HepG2 (cell line): ENCODE measurements around the gene C1QTNF6. TPM values are rescaled to one million over a fixed set of nuclear protein-coding genes. Genes with fewer than 3 reads are reported as not detected.

ENCODE experiments used
- ATAC-seq: fragments of 200-7000 bp; cut with Tn5 transposase; 3 replicates; pipeline ENCODE4 v1.9.1; 2020; ENCODE audit warnings: mild to moderate bottlenecking, moderate library complexity
- BruUV-seq: library from RNA; stranded (reverse); fragments of 400-500 nt; replicated peaks from 2 replicates; lab custom pipeline; 2021; lab: Mats Ljungman, UMichigan
- CTCF ChIA-PET: fragments of 300-600 bp; formaldehyde crosslinking; extraction: SDS; loops from one replicate; lab custom pipeline; 2021; ENCODE audit warnings: low total read pairs, inconsistent platforms, low intra/inter-chr PET ratio; lab: Yijun Ruan, JAX
- POLR2A ChIA-PET: fragments of 350-600 bp; sonication (Branson Sonifier 250); formaldehyde crosslinking; loops from one replicate; lab custom pipeline; 2020; ENCODE audit warnings: antibody characterized with exemption, inconsistent platforms; lab: Yijun Ruan, JAX
- DNase-seq: peaks from one replicate; pipeline ENCODE4 v3.0.0-alpha.2; 2015; ENCODE audit warnings: low spot score
- FAIRE-seq: peaks from 3 replicates; lab custom pipeline; 2011; peaks lifted over from hg19 to GRCh38; lab: Jason Lieb, UNC
- H2AFZ ChIP-seq: one replicate; pipeline ENCODE4 v1.6.1; 2011; ENCODE audit warnings: low read length, inconsistent platforms
- H3K27ac ChIP-seq: fragments of 300-600 bp; 3 replicates; pipeline ENCODE4 v1.8.0; 2011; ENCODE audit warnings: mixed run types, mild to moderate bottlenecking, mixed read lengths, low read length, inconsistent platforms; ENCODE audit not compliant: insufficient read depth; ENCODE audit errors: extremely low read length
- H3K27me3 ChIP-seq, 2 experiments: fragments of 200-600 bp in 1 of 2; 2 replicates in 1 of 2; 3 replicates in 1 of 2; pipeline versions ENCODE4 v1.6.0 to v1.8.0; 2011; ENCODE audit warnings: low read length in 2 of 2, mild to moderate bottlenecking in 2 of 2, moderate library complexity in 2 of 2, inconsistent platforms in 1 of 2; ENCODE audit not compliant: insufficient read depth in 2 of 2, control insufficient read depth in 1 of 2
- H3K36me3 ChIP-seq, 2 experiments: fragments of 200-600 bp in 1 of 2; replicated peaks in 1 of 2; 2 replicates in 1 of 2; 3 replicates in 1 of 2; pipeline versions ENCODE4 v1.5.1 to v1.8.0; 2011; ENCODE audit warnings: low read length in 2 of 2, inconsistent platforms in 1 of 2; ENCODE audit not compliant: insufficient read depth in 2 of 2, control insufficient read depth in 1 of 2
- H3K4me1 ChIP-seq: 2 replicates; pipeline ENCODE4 v1.5.1; 2012; ENCODE audit warnings: low read length, inconsistent platforms; ENCODE audit not compliant: insufficient read depth
- H3K4me2 ChIP-seq: 2 replicates; pipeline ENCODE4 v1.6.0; 2011; ENCODE audit warnings: low read depth, low read length, inconsistent platforms
- H3K4me3 ChIP-seq, 3 experiments: fragments of 200-600 bp in 1 of 3; sonication (generic), shearing (Covaris generic) in 1 of 3; replicated peaks in 1 of 3; 2 replicates each; pipeline ENCODE4 v1.5.1; 2011 to 2016; ENCODE audit warnings: low read length in 3 of 3, inconsistent platforms in 2 of 3, low read depth in 2 of 3, mild to moderate bottlenecking in 2 of 3, control low read depth in 1 of 3, mixed read lengths in 1 of 3; ENCODE audit not compliant: insufficient read depth in 1 of 3
- H3K79me2 ChIP-seq: one replicate; pipeline ENCODE4 v1.6.1; 2011; ENCODE audit warnings: low read length, inconsistent platforms; ENCODE audit not compliant: insufficient read depth
- H3K9ac ChIP-seq: 2 replicates; pipeline ENCODE4 v1.6.0; 2011; ENCODE audit warnings: mild to moderate bottlenecking, low read depth, low read length, inconsistent platforms; ENCODE audit not compliant: insufficient read depth
- H3K9me3 ChIP-seq: 2 replicates; pipeline ENCODE4 v1.5.1; 2012; ENCODE audit warnings: mild to moderate bottlenecking, low read length
- H4K20me1 ChIP-seq: 2 replicates; pipeline ENCODE4 v1.6.0; 2011; ENCODE audit warnings: inconsistent platforms, mild to moderate bottlenecking, low read length, moderate library complexity; ENCODE audit not compliant: insufficient read depth
- CEBPG ChIP-seq: IDR thresholded peaks from 2 replicates; pipeline ENCODE4 v1.6.1; 2016
- CHCHD3 ChIP-seq: sonication (generic); formaldehyde crosslinking; IDR thresholded peaks from 2 replicates; pipeline ENCODE4 v1.8.0; 2022; ENCODE audit warnings: mild to moderate bottlenecking, missing genetic modification reagents, moderate library complexity
- LCORL ChIP-seq, 2 experiments: fragments of 450-650 bp in 1 of 2; sonication (generic) in 1 of 2; formaldehyde crosslinking in 1 of 2; IDR thresholded peaks; 2 replicates each; pipeline versions ENCODE4 v1.5.0 to v1.6.1; 2017 to 2020; ENCODE audit warnings: antibody characterized with exemption in 1 of 2, missing genetic modification reagents in 1 of 2
- MAFG ChIP-seq: sonication (generic); formaldehyde crosslinking; IDR thresholded peaks from 2 replicates; pipeline ENCODE4 v1.5.1; 2020; ENCODE audit warnings: mild to moderate bottlenecking, missing genetic modification reagents
- MBD4 ChIP-seq: IDR thresholded peaks from 2 replicates; pipeline ENCODE4 v1.6.1; 2012; ENCODE audit warnings: low read length, inconsistent platforms, borderline replicate concordance
- TAF1 ChIP-seq: sonication (generic); formaldehyde crosslinking; IDR thresholded peaks from 2 replicates; pipeline ENCODE4 v1.4.0; 2020; ENCODE audit warnings: missing genetic modification reagents
- ZNF816 ChIP-seq: sonication (generic); formaldehyde crosslinking; IDR thresholded peaks from 2 replicates; pipeline ENCODE4 v1.8.0; 2022; ENCODE audit warnings: missing genetic modification reagents, mild to moderate bottlenecking, borderline replicate concordance
- ZNF878 ChIP-seq: sonication (generic); formaldehyde crosslinking; IDR thresholded peaks from 2 replicates; pipeline ENCODE4 v1.8.1; 2023; ENCODE audit warnings: mild to moderate bottlenecking, missing genetic modification reagents, moderate library complexity
- whole genome bisulfite sequencing: methylation state at CpG from one replicate; pipeline ENCODE4 v1.1.6; 2017; ENCODE audit warnings: low lambda C conversion rate; 5-methylcytosine and 5-hydroxymethylcytosine counted together
- in situ Hi-C: cut with HindIII; loops from 2 replicates; pipeline ENCODE4 v1.10.0; 2017; ENCODE audit warnings: low pct_unique_long_range_greater_than_20kb; ENCODE audit not compliant: extremely low pct_ligation_motif_present
- intact Hi-C: fragments of 100-400 bp; cut with micrococcal nuclease; formaldehyde crosslinking; loops from one replicate; pipeline ENCODE4 v1.10.0; 2022; ENCODE audit not compliant: unreplicated experiment
- polyA plus RNA-seq, 8 experiments: library from polyadenylated mRNA; depleted of rRNA in 3 of 8; stranded (reverse) in 7 of 8; unstranded in 1 of 8; fragments of >200 nt; fragmentation: Illumina TruSeq in 4 of 8; extraction: Trizol in 4 of 8; gene quantifications; 2 replicates each; pipeline versions ENCODE4 v1.2.1 to v1.2.3, GENCODE V29; 2011 to 2016; ENCODE audit warnings: low read depth in 4 of 8, missing spikeins in 1 of 8, mixed read lengths in 1 of 8; ENCODE audit not compliant: insufficient read depth in 1 of 8
- total RNA-seq, 5 experiments: library from RNA; depleted of rRNA; stranded (reverse); fragments of >200 nt; fragmentation: Illumina TruSeq; extraction: Trizol; gene quantifications; 2 replicates each; pipeline ENCODE4 v1.2.3, GENCODE V29; 2016; ENCODE audit warnings: low read depth in 1 of 5
- TF ChIP-seq, protein P1 (sequence below): sonication (generic); formaldehyde crosslinking; IDR thresholded peaks from 2 replicates; pipeline ENCODE4 v1.8.1; 2023; ENCODE audit warnings: mild to moderate bottlenecking, missing genetic modification reagents, borderline replicate concordance
- TF ChIP-seq, protein P2 (sequence below): sonication (generic); formaldehyde crosslinking; IDR thresholded peaks from 2 replicates; pipeline ENCODE4 v1.4.0; 2020; ENCODE audit warnings: missing genetic modification reagents, borderline replicate concordance
- TF ChIP-seq, protein P3 (sequence below): sonication (generic); formaldehyde crosslinking; conservative IDR thresholded peaks from 2 replicates; pipeline ENCODE4 v1.8.0; 2022; ENCODE audit warnings: missing genetic modification reagents
- TF ChIP-seq, protein P4 (sequence below): sonication (generic); formaldehyde crosslinking; IDR thresholded peaks from 2 replicates; pipeline ENCODE4 v1.4.0; 2020; ENCODE audit warnings: missing genetic modification reagents, borderline replicate concordance

C1QTNF6 gene
- total and polyA plus RNA-seq, 2 of the 13 experiments (the other 11 are each of a cell fraction or from before 2014, with no cell fraction given): 2.7 to 6.9 TPM

DNA sequence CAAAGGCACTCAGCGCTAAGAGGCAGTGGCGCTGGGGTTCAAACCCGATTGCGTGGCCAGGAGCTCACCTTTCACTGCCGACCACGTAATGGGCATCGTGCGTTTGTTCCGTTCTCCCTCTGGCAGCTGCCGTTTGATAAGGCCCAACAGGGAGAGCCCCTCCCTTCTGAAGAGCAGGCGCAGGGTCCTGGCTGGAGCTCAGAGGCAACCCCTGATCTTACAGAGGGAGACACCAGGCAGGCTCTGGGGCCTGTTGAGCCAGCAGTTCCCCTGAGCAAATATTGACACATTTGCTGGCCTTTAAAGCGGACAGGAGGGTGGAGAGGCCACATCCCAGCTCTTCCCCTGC lies 11.7 kb upstream of the C1QTNF6 start:
- in situ Hi-C loops: loop anchor here (5.0 kb wide), 1 partner anchor 37 kb away; no protein-coding TSS in a partner anchor
- Histone ChIP-seq H3K79me2 (no peaks in the 10 kb centered on the region), H3K36me3 (no peaks in the 10 kb centered on the region), H3K9ac (peak overlapping the region; percentile 80), H3K4me3 (peak overlapping the region; percentile 32 to 80 (median 49); a peak in 5 of 6 replicates), H4K20me1 (peaks cover 3% of the 10 kb centered on the region; the same call in 1 of the 2 replicates), H3K27ac (peak overlapping the region; percentile 90), H2AFZ (peak overlapping the region; percentile 32), H3K9me3 (no peaks in the 10 kb centered on the region), H3K27me3 (no peaks in the 10 kb centered on the region), H3K4me1 (peaks cover 64% of the 10 kb centered on the region), H3K4me2 (peak overlapping the region; percentile 99)
- intact Hi-C loops: loop anchor here (1.0 to 5.0 kb wide), 3 partner anchors 63 to 167 kb away; no protein-coding TSS in a partner anchor
- WGBS: no CpG with 5 or more reads among the region's 12 CpGs
- ChIA-PET POLR2A (interaction anchor here (0.9 to 2.5 kb wide), 12 partner anchors 10 to 302 kb away, joined by 3 to 17 read pairs (median 4); partner anchors contain the start of genes C1QTNF6, MPST and TST), CTCF (interaction anchor here (1.0 to 5.1 kb wide), 4 partner anchors 33 to 122 kb away, joined by 3 to 57 read pairs (median 12); no protein-coding TSS in a partner anchor)
- peak; percentile 80 for FAIRE-seq
- TSS peak; percentile 78 for BruUV-seq
- peak; percentile 45 for ATAC-seq
- peak; percentile 84 for DNase-seq
- TF ChIP-seq LCORL (IDR thresholded peaks at IDR 0.05) (no peak), LCORL (CRISPR knock-in tag; IDR thresholded peaks at IDR 0.05) (peak; percentile 74; the same call in 1 of the 2 replicates), CHCHD3 (CRISPR knock-in tag) (no peak), TAF1 (CRISPR knock-in tag) (no peak), CEBPG (CRISPR knock-in tag) (peak; percentile 29; the same call in 1 of the 2 replicates), MAFG (CRISPR knock-in tag) (no peak), ZNF816 (0 out of 2 replicates have a peak, but pooled peaks have one; percentile 18), MBD4 (no peak), ZNF878 (CRISPR knock-in tag) (peak; percentile 71; the same call in 1 of the 2 replicates)
- TF ChIP-seq, protein P1, sequence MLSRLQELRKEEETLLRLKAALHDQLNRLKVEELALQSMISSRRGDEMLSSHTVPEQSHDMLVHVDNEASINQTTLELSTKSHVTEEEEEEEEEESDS (CRISPR knock-in tag): no peak
- TF ChIP-seq, protein P2, sequence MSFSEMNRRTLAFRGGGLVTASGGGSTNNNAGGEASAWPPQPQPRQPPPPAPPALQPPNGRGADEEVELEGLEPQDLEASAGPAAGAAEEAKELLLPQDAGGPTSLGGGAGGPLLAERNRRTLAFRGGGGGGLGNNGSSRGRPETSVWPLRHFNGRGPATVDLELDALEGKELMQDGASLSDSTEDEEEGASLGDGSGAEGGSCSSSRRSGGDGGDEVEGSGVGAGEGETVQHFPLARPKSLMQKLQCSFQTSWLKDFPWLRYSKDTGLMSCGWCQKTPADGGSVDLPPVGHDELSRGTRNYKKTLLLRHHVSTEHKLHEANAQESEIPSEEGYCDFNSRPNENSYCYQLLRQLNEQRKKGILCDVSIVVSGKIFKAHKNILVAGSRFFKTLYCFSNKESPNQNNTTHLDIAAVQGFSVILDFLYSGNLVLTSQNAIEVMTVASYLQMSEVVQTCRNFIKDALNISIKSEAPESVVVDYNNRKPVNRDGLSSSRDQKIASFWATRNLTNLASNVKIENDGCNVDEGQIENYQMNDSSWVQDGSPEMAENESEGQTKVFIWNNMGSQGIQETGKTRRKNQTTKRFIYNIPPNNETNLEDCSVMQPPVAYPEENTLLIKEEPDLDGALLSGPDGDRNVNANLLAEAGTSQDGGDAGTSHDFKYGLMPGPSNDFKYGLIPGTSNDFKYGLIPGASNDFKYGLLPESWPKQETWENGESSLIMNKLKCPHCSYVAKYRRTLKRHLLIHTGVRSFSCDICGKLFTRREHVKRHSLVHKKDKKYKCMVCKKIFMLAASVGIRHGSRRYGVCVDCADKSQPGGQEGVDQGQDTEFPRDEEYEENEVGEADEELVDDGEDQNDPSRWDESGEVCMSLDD (CRISPR knock-in tag): peak; percentile 67; the same call in 1 of the 2 replicates
- TF ChIP-seq, protein P3, sequence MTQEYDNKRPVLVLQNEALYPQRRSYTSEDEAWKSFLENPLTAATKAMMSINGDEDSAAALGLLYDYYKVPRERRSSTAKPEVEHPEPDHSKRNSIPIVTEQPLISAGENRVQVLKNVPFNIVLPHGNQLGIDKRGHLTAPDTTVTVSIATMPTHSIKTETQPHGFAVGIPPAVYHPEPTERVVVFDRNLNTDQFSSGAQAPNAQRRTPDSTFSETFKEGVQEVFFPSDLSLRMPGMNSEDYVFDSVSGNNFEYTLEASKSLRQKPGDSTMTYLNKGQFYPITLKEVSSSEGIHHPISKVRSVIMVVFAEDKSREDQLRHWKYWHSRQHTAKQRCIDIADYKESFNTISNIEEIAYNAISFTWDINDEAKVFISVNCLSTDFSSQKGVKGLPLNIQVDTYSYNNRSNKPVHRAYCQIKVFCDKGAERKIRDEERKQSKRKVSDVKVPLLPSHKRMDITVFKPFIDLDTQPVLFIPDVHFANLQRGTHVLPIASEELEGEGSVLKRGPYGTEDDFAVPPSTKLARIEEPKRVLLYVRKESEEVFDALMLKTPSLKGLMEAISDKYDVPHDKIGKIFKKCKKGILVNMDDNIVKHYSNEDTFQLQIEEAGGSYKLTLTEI (CRISPR knock-in tag): no peak
- TF ChIP-seq, protein P4, sequence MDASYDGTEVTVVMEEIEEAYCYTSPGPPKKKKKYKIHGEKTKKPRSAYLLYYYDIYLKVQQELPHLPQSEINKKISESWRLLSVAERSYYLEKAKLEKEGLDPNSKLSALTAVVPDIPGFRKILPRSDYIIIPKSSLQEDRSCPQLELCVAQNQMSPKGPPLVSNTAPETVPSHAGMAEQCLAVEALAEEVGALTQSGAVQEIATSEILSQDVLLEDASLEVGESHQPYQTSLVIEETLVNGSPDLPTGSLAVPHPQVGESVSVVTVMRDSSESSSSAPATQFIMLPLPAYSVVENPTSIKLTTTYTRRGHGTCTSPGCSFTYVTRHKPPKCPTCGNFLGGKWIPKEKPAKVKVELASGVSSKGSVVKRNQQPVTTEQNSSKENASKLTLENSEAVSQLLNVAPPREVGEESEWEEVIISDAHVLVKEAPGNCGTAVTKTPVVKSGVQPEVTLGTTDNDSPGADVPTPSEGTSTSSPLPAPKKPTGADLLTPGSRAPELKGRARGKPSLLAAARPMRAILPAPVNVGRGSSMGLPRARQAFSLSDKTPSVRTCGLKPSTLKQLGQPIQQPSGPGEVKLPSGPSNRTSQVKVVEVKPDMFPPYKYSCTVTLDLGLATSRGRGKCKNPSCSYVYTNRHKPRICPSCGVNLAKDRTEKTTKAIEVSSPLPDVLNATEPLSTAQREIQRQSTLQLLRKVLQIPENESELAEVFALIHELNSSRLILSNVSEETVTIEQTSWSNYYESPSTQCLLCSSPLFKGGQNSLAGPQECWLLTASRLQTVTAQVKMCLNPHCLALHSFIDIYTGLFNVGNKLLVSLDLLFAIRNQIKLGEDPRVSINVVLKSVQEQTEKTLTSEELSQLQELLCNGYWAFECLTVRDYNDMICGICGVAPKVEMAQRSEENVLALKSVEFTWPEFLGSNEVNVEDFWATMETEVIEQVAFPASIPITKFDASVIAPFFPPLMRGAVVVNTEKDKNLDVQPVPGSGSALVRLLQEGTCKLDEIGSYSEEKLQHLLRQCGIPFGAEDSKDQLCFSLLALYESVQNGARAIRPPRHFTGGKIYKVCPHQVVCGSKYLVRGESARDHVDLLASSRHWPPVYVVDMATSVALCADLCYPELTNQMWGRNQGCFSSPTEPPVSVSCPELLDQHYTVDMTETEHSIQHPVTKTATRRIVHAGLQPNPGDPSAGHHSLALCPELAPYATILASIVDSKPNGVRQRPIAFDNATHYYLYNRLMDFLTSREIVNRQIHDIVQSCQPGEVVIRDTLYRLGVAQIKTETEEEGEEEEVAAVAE (CRISPR knock-in tag): no peak
